Mucosa of rectum (tissue), 2 donors: ENCODE data around the gene SMAP2.

ENCODE experiments used
- H3K27ac ChIP-seq, 2 donors: one replicate each; pipeline ENCODE4 v1.7.0; 2013; ENCODE audit warnings: inconsistent platforms in 2 of 2, low read depth in 2 of 2, low read length in 2 of 2
- H3K27me3 ChIP-seq, 2 donors: one replicate each; pipeline ENCODE4 v1.7.0; 2013; ENCODE audit warnings: low read length in 2 of 2; ENCODE audit not compliant: control insufficient read depth in 2 of 2, insufficient read depth in 2 of 2
- H3K36me3 ChIP-seq, 2 donors: one replicate each; pipeline ENCODE4 v1.7.0; 2013; ENCODE audit warnings: low read length in 2 of 2; ENCODE audit not compliant: control insufficient read depth in 2 of 2, insufficient read depth in 2 of 2
- H3K4me1 ChIP-seq, 2 donors: one replicate each; pipeline ENCODE4 v1.7.0; 2013; ENCODE audit warnings: low read length in 2 of 2, mild to moderate bottlenecking in 1 of 2; ENCODE audit not compliant: control insufficient read depth in 2 of 2, insufficient read depth in 2 of 2
- H3K4me3 ChIP-seq, 2 donors: one replicate each; pipeline ENCODE4 v1.7.0; 2013; ENCODE audit warnings: low read length in 2 of 2
- H3K9ac ChIP-seq, 2 donors: one replicate each; pipeline ENCODE4 v1.7.0; 2013; ENCODE audit warnings: low read length in 2 of 2, low read depth in 1 of 2, mild to moderate bottlenecking in 1 of 2
- H3K9me3 ChIP-seq, 2 donors: one replicate each; pipeline ENCODE4 v1.7.0; 2013; ENCODE audit warnings: low read length in 2 of 2; ENCODE audit not compliant: control insufficient read depth in 2 of 2
- donor health status: healthy.
- donor health status: Normal muscosa, but diverticular disease.

The SMAP2 gene

GRCh38 chr1:40389322-40389803 is 15.8 kb downstream of the SMAP2 start:
- Histone ChIP-seq H3K4me1 (peaks cover 23 to 35% of the 10 kb centered on the region in 2 donors), H3K9me3 (no peaks in the 10 kb centered on the region), H3K27me3 (no peaks in the 10 kb centered on the region), H3K27ac (peak overlapping the region; percentile 79), H3K9ac (peak overlapping the region; percentile 42 to 58), H3K36me3 (peaks cover 0 to 3% of the 10 kb centered on the region in 2 donors), H3K4me3 (no peak overlapping the region)

GRCh38 chr1:40389871-40390560 is 16.5 kb downstream of the SMAP2 start:
- peak overlapping the region in 1 of 2 donors; percentile 15 for H3K9ac ChIP-seq
- peaks cover 0 to 3% of the 10 kb centered on the region in 2 donors for H3K36me3 ChIP-seq
- H3K4me1 ChIP-seq = peaks cover 19 to 29% of the 10 kb centered on the region in 2 donors
- no peaks in the 10 kb centered on the region for H3K9me3 ChIP-seq
- H3K27ac ChIP-seq = peak overlapping the region; percentile 79
- H3K27me3 ChIP-seq = no peaks in the 10 kb centered on the region
- H3K4me3 ChIP-seq = peak overlapping the region in 1 of 2 donors; percentile 15

DNA sequence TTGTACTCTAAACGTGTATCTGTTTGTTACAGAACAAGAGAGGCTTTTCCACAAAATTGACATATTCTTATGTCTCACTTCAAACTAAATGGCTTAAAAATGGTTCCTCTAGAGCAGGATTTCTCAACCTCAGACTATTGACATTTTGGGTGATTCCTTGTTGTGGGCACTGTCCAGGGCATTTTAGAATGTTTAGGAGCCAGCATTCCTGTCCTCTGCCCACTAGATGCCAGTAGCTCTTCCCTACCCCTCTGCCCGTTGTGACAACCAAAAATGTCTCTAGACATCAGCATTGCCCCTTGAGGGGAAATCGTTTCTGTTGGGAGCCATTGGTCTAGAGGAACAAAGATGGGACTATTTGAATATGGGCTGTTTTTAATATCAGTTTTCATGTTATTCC is 17.3 kb downstream of the SMAP2 start:
- H3K4me3 ChIP-seq = no peak overlapping the region
- peaks cover 0 to 3% of the 10 kb centered on the region in 2 donors for H3K36me3 ChIP-seq
- no peaks in the 10 kb centered on the region for H3K9me3 ChIP-seq
- H3K4me1 ChIP-seq = peaks cover 18 to 28% of the 10 kb centered on the region in 2 donors
- peak overlapping the region in 1 of 2 donors; percentile 0 for H3K9ac ChIP-seq
- H3K27me3 ChIP-seq = no peaks in the 10 kb centered on the region
- H3K27ac ChIP-seq = peak overlapping the region; percentile 79

GRCh38 chr1:40391688-40392145 is 18.2 kb downstream of the SMAP2 start:
- H3K4me3 ChIP-seq = no peak overlapping the region
- H3K27me3 ChIP-seq = no peaks in the 10 kb centered on the region
- H3K4me1 ChIP-seq = peaks cover 18 to 21% of the 10 kb centered on the region in 2 donors
- no peaks in the 10 kb centered on the region for H3K9me3 ChIP-seq
- peak overlapping the region; percentile 69 to 79 for H3K27ac ChIP-seq
- H3K36me3 ChIP-seq = peaks cover 0 to 3% of the 10 kb centered on the region in 2 donors
- no peak overlapping the region for H3K9ac ChIP-seq

- peak overlapping the region in 1 of 2 donors; percentile 5 for H3K4me3 ChIP-seq
Observed at GRCh38 chr1:40392221-40392620, 18.7 kb downstream of the SMAP2 start.

GRCh38 chr1:40393173-40393572 is 19.6 kb downstream of the SMAP2 start:
- Histone ChIP-seq H3K9me3 (no peaks in the 10 kb centered on the region), H3K4me1 (peaks cover 18 to 21% of the 10 kb centered on the region in 2 donors), H3K4me3 (no peak overlapping the region), H3K9ac (no peak overlapping the region), H3K27me3 (no peaks in the 10 kb centered on the region), H3K27ac (peak overlapping the region; percentile 44 to 48), H3K36me3 (peaks cover 0 to 3% of the 10 kb centered on the region in 2 donors)

More at GRCh38 chr1:40392221-40392620, 18.7 kb downstream of the SMAP2 start:
- Histone ChIP-seq H3K27me3 (no peaks in the 10 kb centered on the region), H3K27ac (peak overlapping the region; percentile 56 to 69), H3K9ac (peak overlapping the region in 1 of 2 donors; percentile 38), H3K36me3 (peaks cover 0 to 3% of the 10 kb centered on the region in 2 donors), H3K9me3 (no peaks in the 10 kb centered on the region), H3K4me1 (peaks cover 18 to 21% of the 10 kb centered on the region in 2 donors)

GRCh38 chr1:40394491-40395172 is 21.1 kb downstream of the SMAP2 start:
- H3K27me3 ChIP-seq = no peaks in the 10 kb centered on the region
- H3K4me1 ChIP-seq = peaks cover 14 to 16% of the 10 kb centered on the region in 2 donors
- H3K36me3 ChIP-seq = no peaks in the 10 kb centered on the region
- H3K4me3 ChIP-seq = no peak overlapping the region
- no peaks in the 10 kb centered on the region for H3K9me3 ChIP-seq
- peak overlapping the region; percentile 50 to 62 for H3K27ac ChIP-seq
- no peak overlapping the region for H3K9ac ChIP-seq

- Histone ChIP-seq H3K4me1 (peaks cover 9 to 14% of the 10 kb centered on the region in 2 donors), H3K27ac (peak overlapping the region; percentile 40 to 66), H3K9ac (no peak overlapping the region), H3K36me3 (no peaks in the 10 kb centered on the region), H3K27me3 (no peaks in the 10 kb centered on the region), H3K4me3 (no peak overlapping the region), H3K9me3 (no peaks in the 10 kb centered on the region)
Observed at GRCh38 chr1:40395190-40396175, 22.0 kb downstream of the SMAP2 start.

- Histone ChIP-seq H3K4me3 (no peak overlapping the region), H3K27ac (peak overlapping the region; percentile 66 to 72), H3K4me1 (peaks cover 2 to 8% of the 10 kb centered on the region in 2 donors), H3K9ac (no peak overlapping the region), H3K36me3 (no peaks in the 10 kb centered on the region), H3K9me3 (no peaks in the 10 kb centered on the region), H3K27me3 (no peaks in the 10 kb centered on the region)
Observed at GRCh38 chr1:40396420-40396819, 22.9 kb downstream of the SMAP2 start.
